Memory B cell (primary cell): ENCODE measurements around the gene FAR2.
"Not testable (repeated sequence)": the region's sequence is repeated elsewhere in the genome, so short reads cannot be mapped to it uniquely, and the experiment has no call there.

Experiments used
- ATAC-seq: fragments of 150-1000 bp; cut with Tn5 transposase; 2 replicates; pipeline ENCODE4 v1.10.0; 2021; ENCODE audit warnings: low read depth, mild to moderate bottlenecking, moderate library complexity
- DNase-seq, 2 donors: peaks; one replicate each; pipeline ENCODE4 v3.0.0; 2022; ENCODE audit warnings: low spot score in 2 of 2
- H3K27ac Mint-ChIP-seq: one replicate; pipeline ENCODE4 v1.8.0; 2022; ENCODE audit warnings: mild to moderate bottlenecking, moderate library complexity, mixed read lengths
- H3K27me3 Mint-ChIP-seq: one replicate; pipeline ENCODE4 v1.8.0; 2022; ENCODE audit warnings: mixed read lengths
- H3K36me3 Mint-ChIP-seq: one replicate; pipeline ENCODE4 v1.8.0; 2022; ENCODE audit warnings: mild to moderate bottlenecking, mixed read lengths
- H3K4me1 Mint-ChIP-seq: one replicate; pipeline ENCODE4 v1.8.0; 2022; ENCODE audit warnings: mixed read lengths
- H3K4me3 Mint-ChIP-seq: one replicate; pipeline ENCODE4 v1.8.0; 2022; ENCODE audit warnings: mild to moderate bottlenecking, moderate library complexity, mixed read lengths
- H3K9me3 Mint-ChIP-seq: one replicate; pipeline ENCODE4 v1.8.0; 2022; ENCODE audit warnings: mixed read lengths

The FAR2 gene

DNA sequence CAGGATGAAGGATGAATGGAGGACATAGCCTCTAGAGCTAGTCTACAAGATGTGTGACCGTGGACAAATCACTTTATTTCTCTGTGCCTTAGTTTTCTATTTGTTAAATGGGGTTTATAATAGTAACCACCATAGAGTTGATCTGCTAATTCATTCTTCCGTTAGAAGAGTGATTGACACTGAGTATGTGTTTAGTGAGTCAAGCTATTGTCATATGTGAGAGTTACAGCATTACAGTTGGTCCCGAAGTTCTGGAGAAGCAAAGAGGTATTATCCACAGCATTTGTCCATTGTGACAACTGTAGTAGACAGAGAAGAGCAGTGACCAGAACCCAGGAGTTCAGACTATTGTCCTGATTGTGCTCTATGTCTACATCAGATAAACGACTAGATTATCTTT lies 14.1 kb downstream of the FAR2 start:
- Mint-ChIP-seq H3K4me3 (no peak overlapping the region), H3K27ac (peak overlapping the region; percentile 83), H3K4me1 (peaks cover 12% of the 10 kb centered on the region), H3K36me3 (no peaks in the 10 kb centered on the region), H3K27me3 (peaks cover 6% of the 10 kb centered on the region), H3K9me3 (no peaks in the 10 kb centered on the region)
- ATAC-seq (no peak), DNase-seq (no peak)

DNA sequence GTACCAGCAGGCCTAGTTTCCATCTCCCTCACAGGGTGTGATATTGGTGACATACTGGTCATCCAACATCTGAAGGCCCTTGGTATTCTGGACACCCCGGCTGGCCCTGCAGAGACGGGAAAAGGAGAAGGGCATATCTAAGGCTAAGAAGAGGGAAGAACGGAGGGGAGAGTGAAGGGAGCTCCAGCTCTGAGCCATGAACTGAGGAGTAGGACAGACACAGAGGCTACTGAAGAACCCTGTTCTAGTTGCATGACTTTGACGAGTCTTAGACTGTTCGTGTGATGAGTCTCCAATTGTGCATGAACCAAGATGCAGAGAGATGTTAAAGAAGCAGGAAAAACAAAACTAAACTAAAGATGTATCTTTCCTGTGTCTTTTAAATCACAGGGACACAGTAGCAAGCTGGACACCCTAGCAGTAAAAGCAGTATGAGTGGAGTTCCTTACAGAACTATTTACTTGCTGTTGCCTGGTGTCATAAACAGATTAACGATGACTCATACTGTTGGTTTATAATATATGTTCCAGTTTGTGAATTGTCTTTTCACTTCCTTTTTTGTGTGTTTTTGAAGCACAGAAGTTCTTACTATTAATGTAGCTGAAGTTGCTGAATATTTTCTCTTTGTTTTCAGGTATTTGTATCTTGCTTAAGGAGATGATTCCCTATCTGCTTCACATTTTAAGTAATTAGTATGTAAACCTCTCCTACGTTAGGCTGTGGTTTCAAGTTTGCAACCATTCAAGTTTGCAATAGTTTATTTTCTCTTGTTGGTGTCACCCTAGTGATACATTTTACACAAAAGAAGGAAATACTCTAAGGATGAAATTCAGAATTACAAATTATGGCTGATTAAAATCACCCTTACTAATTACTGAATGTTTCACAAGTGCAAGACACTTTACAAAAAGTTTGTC lies 15.7 kb downstream of the FAR2 start:
- H3K27ac Mint-ChIP-seq: peak overlapping the region; percentile 83
- no peak overlapping the region for H3K4me3 Mint-ChIP-seq
- H3K9me3 Mint-ChIP-seq: no peaks in the 10 kb centered on the region
- ATAC-seq (peak; percentile 97), DNase-seq (no peak)
- H3K36me3 Mint-ChIP-seq: no peaks in the 10 kb centered on the region
- H3K27me3 Mint-ChIP-seq: peaks cover 5% of the 10 kb centered on the region
- peaks cover 10% of the 10 kb centered on the region for H3K4me1 Mint-ChIP-seq

DNA sequence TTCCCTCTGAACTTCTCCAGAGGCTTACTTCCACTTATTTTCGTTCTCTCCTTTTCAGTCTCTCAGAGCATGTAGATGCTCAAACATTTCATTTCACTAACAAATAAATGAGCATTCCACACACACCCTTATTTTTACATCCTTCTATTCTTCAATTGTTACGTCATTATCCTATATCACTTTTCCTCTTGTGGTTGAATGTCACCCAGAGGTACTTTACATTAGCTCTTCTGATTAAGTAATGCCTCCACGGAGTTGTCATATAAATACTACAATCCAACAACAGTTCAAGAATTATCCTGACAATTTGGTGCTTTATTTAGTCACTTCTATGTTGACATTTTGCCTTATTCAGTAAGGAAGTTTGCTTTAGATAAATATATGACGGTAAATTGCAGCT lies 18.4 kb downstream of the FAR2 start:
- H3K27me3 Mint-ChIP-seq: peaks cover 7% of the 10 kb centered on the region
- H3K36me3 Mint-ChIP-seq: peaks cover 2% of the 10 kb centered on the region
- DNase-seq: no peak
- peaks cover 14% of the 10 kb centered on the region for H3K4me1 Mint-ChIP-seq
- no peak for ATAC-seq
- peaks cover 3% of the 10 kb centered on the region for H3K9me3 Mint-ChIP-seq
- H3K4me3 Mint-ChIP-seq: no peak overlapping the region
- peak overlapping the region; percentile 3 for H3K27ac Mint-ChIP-seq

DNA sequence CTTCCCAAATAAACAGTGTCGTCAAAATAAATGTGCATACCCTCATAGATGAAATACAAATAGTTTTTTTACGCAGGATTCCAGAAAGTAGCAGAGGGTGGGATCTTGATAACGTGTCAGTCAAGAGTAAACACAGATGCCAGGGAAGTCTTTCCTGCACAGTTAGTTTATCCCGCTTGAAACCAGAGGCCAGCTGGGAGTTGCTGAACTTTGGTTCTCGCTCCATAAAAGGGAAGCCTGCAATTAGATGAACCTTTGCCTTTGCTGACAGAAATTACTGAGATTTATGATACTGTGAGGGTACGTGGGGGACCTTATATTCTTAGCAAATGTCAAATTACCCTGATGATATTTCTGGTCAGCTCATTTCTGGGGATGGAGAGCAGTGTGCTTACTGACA lies 18.9 kb downstream of the FAR2 start:
- Mint-ChIP-seq H3K9me3 (peaks cover 3% of the 10 kb centered on the region), H3K4me1 (peaks cover 14% of the 10 kb centered on the region), H3K36me3 (peaks cover 2% of the 10 kb centered on the region), H3K27ac (no peak overlapping the region), H3K27me3 (peaks cover 7% of the 10 kb centered on the region), H3K4me3 (no peak overlapping the region)
- DNase-seq (no peak), ATAC-seq (no peak)

DNA sequence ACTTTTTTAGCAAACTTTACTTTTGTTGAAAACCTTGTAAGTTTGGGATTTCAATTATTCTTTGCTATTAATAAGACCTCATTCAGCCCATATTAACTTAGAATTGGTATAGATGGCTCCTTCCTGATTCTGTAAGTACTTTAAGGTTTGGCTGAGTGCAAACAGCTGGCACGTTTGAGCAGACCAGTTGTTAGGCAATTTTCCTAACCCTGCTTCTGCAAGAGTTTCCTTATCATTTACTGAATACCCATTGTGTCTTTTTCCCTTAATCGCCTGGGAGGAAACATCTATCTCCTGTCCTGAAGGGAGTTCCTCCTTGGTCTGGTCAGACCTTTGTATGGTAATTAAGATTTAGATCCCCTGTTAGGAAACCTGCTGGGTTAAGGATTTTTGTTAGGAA lies 20.9 kb downstream of the FAR2 start:
- ATAC-seq, H3K36me3 Mint-ChIP-seq, H3K9me3 Mint-ChIP-seq, H3K4me1 Mint-ChIP-seq, H3K27me3 Mint-ChIP-seq, H3K4me3 Mint-ChIP-seq, H3K27ac Mint-ChIP-seq, DNase-seq: not testable (repeated sequence)

DNA sequence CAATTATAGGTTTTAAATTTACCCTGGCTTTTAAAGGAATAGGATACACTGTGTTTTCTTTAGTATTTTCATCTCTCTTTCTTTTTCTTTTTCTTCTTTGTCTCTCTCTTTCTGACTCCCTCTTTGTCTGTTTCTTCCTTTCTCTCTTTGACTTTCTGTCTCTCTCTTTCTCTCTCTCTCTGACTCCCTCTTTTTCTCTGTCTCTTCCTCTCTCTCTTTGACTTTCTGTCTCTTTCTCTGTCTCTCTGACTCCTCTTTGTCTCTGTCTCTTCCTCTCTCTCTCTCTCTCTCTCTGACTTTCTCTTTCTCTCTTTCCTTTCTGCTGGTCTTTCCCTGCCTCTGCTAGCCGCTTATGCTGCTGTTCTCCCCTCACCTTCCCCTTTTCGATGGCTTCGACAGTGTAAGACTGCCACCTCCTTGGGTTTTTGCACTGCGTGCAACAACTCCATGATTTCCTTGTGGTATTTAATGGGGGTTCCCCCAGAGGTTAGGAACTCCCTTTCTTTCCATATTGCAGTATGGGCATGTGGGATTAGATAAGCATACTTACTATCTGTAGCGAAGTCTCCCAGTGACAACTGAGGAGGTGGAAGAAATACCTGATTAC lies 21.5 kb downstream of the FAR2 start:
- H3K27ac Mint-ChIP-seq, H3K4me3 Mint-ChIP-seq, H3K9me3 Mint-ChIP-seq, H3K27me3 Mint-ChIP-seq, H3K36me3 Mint-ChIP-seq, DNase-seq, H3K4me1 Mint-ChIP-seq, ATAC-seq: not testable (repeated sequence)

DNA sequence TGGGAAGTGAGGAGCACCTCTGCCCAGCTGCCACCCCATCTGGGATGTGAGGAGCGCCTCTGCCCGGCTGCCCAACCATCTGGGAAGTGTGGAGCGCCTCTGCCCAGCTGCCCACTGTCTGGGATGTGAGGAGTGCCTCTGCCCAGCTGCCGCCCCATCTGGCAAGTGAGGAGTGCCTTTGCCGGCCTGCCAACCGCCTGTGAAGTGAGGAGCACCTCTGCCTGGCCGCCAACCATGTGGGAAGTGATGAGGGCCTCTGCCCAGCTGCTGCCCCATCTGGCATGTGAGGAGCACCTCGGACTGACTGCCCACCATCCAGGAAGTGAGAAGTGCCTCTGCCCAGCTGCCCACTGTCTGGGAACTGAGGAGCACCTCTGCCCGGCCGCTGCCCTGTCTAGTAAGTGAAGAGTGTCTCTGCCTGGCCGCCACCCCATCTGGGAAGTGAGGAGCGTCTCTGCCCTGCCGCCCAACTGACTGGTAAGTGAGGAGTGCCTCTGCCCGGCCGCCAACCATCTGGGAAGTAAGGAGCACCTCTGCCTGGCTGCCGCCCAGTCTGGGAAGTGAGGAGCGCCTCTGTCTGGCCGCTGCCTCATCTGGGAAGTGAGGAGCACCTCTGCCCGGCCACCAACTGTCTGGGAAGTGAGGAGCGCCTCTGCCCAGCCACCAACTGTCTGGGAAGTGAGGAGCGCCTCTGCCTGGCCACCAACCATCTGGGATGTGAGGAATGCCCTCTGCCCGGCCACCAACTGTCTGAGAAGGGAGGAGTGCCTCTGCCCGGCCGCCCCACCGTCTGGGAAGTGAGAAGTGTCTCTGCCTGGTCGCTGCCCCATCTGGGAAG lies 22.6 kb downstream of the FAR2 start:
- H3K36me3 Mint-ChIP-seq: peaks cover 2% of the 10 kb centered on the region
- peaks cover 6% of the 10 kb centered on the region for H3K4me1 Mint-ChIP-seq
- ATAC-seq: no peak
- peaks cover 3% of the 10 kb centered on the region for H3K9me3 Mint-ChIP-seq
- H3K27ac Mint-ChIP-seq: no peak overlapping the region
- H3K4me3 Mint-ChIP-seq: no peak overlapping the region
- DNase-seq: no peak
- H3K27me3 Mint-ChIP-seq: peaks cover 6% of the 10 kb centered on the region

DNA sequence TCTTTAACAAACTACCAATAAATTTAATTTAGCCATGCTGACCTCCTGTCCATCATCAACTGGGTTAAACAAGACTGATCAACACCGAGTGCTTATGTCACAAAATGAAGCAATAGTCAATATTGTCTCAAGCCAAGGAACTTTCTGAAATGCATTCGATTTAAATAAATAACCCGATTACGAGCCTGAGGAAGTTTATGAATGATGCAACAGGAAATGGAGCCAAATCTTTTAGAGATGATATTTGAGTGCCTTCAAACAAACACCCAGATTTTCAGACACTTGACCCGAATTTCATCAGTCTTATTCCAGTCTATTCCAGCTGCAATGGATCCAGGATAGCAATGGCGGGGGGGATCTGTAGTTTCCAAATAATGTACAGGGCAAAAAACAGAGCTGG lies 27.9 kb downstream of the FAR2 start:
- Mint-ChIP-seq H3K27me3 (no peaks in the 10 kb centered on the region), H3K36me3 (peaks cover 2% of the 10 kb centered on the region), H3K4me3 (no peak overlapping the region), H3K4me1 (no peaks in the 10 kb centered on the region), H3K9me3 (no peaks in the 10 kb centered on the region), H3K27ac (no peak overlapping the region)
- ATAC-seq (no peak), DNase-seq (no peak)

DNA sequence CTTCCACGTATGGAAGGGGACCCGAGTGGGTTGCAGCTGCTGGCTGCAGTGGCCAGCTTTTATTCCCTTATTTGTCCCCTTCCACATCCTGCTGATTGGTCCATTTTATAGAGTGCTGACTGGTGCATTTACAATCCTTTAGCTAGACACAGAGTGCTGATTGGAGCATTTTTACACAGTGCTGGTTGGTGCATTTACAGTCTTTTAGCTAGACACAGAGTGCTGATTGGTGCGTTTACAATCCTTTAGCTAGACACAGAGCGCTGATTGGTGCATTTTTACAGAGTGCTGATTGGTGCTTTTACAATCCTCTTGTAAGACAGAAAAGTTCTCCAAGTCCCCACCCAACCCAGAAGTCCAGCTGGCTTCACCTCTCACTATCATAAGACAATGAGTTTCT lies 33.2 kb downstream of the FAR2 start:
- not testable (repeated sequence) for H3K27ac Mint-ChIP-seq, H3K4me3 Mint-ChIP-seq, H3K27me3 Mint-ChIP-seq, DNase-seq, H3K36me3 Mint-ChIP-seq, H3K9me3 Mint-ChIP-seq, H3K4me1 Mint-ChIP-seq, ATAC-seq

DNA sequence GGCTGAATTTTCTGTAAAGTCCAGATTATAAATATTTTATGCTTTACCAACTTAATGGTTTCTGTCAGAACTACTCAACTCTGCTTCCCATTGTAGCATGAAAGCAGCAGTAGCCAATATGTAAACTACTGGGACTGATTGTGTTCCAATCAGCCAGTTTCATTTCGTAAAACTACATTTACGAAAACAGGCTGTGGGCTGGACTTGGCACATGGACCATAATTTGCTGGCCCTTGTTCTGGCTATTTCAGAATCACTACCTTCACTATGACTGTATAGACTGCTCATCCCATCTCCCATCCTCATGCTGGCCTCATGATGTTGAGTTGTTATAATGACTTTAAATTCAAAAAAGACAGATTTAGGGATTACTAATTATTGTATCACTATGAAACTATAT lies 38.7 kb downstream of the FAR2 start:
- H3K27ac Mint-ChIP-seq: no peak overlapping the region
- H3K4me1 Mint-ChIP-seq: no peaks in the 10 kb centered on the region
- no peak for ATAC-seq
- H3K36me3 Mint-ChIP-seq: no peaks in the 10 kb centered on the region
- peaks cover 4% of the 10 kb centered on the region for H3K9me3 Mint-ChIP-seq
- peaks cover 5% of the 10 kb centered on the region for H3K27me3 Mint-ChIP-seq
- DNase-seq: no peak
- H3K4me3 Mint-ChIP-seq: no peak overlapping the region

DNA sequence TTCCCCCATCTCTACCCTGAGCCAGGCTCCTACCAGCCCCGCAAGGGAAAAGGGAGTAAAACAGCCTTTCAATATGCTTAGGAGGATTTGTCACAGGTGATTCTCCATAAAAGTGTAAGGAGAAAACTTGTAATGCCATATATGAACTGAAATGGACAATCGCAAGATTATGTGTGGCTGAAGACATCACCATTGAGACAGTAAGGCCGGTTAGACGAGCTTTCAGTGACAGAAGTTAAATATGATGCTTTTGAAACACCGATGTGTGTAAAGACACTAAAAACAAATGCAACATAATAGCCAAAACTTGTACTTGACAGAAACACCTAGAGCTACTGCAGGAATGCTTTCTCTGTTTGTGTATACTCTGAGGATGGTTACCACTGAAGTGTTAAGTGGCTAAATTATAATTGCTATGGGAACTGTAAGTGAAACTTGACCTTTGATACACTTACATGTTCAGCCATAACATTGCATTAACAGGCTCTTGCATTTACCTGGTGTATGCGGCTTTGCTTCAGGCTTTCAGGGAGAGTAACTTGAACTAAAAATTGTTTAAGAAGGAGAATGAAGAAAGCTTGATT lies 42.3 kb downstream of the FAR2 start:
- DNase-seq (no peak), ATAC-seq (no peak)
- Mint-ChIP-seq H3K36me3 (no peaks in the 10 kb centered on the region), H3K4me1 (no peaks in the 10 kb centered on the region), H3K27me3 (peaks cover 5% of the 10 kb centered on the region), H3K4me3 (no peak overlapping the region), H3K27ac (no peak overlapping the region), H3K9me3 (no peaks in the 10 kb centered on the region)

DNA sequence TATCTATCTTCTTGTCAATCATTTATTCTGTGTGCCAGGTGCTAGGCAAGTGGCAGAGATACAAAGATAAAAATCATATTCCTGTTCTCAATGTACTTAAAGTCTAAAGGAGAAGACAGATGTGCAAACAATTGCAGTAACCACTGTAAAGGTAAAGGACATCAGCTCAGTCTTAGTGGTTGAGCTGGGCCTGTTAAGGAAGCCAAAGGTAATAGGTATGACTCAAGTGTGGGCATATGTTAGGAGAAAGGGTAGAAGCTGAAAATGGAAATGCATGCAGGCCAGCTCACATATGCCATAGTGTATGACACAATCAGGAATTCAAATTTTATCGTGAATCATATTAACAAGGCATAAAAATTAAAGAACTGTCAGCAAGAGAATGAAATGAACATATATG lies 49.8 kb downstream of the FAR2 start:
- ATAC-seq: no peak

DNA sequence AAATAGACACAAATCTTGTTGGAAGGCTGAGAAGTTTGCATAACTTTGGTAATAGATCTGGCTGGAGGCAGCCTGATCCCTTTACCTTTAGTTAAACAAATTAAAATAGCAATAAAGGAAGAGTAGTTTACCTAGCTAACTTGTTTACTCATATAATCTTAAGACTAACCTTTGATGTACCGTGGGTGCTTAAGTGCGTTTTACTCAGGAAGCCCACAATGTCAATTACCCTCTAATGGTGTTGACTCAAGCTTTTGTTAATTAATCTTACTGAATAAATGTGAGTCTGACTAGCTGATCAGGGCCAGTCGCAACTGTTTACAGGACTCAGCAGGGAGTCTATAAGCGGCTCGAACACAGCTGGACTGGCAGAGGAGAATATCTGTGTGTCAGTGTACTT lies 51.5 kb downstream of the FAR2 start:
- DNase-seq (no peak), ATAC-seq (no peak)
- Mint-ChIP-seq H3K27ac (no peak overlapping the region), H3K36me3 (no peaks in the 10 kb centered on the region), H3K4me1 (no peaks in the 10 kb centered on the region), H3K27me3 (peaks cover 12% of the 10 kb centered on the region), H3K9me3 (peaks cover 4% of the 10 kb centered on the region), H3K4me3 (no peak overlapping the region)

More for the DNA sequence above, 49.8 kb downstream of the FAR2 start:
- Mint-ChIP-seq H3K27ac (no peak overlapping the region), H3K27me3 (peaks cover 11% of the 10 kb centered on the region), H3K9me3 (peaks cover 1% of the 10 kb centered on the region), H3K36me3 (no peaks in the 10 kb centered on the region), H3K4me1 (no peaks in the 10 kb centered on the region), H3K4me3 (no peak overlapping the region)
- no peak for DNase-seq

DNA sequence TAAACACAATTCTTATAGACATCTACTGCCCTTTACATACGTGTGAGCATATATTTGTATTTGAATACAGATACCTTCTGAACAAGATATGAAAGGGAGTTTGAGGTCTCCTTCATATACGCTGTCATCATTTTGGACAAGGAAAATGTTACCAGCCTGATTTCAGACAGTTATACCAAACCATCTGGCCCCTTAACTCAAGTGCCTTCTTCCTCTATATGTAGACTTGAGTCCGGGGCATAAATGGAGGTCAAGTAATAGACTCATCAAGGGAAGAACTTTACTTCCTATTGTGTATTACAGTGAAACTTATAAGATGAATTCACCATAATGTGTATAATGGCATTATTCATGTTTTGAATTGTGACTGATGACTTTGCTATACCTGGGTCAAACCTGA lies 52.2 kb downstream of the FAR2 start:
- Mint-ChIP-seq H3K36me3 (no peaks in the 10 kb centered on the region), H3K9me3 (peaks cover 4% of the 10 kb centered on the region), H3K27ac (no peak overlapping the region), H3K4me1 (no peaks in the 10 kb centered on the region), H3K27me3 (peaks cover 12% of the 10 kb centered on the region), H3K4me3 (no peak overlapping the region)
- no peak for DNase-seq
- ATAC-seq: no peak
